Measurements from ENCODE around the gene ITGAE.
"Not testable (repeated sequence)": the region's sequence is repeated elsewhere in the genome, so short reads cannot be mapped to it uniquely, and the experiment has no call there.

ITGAE gene

GRCh38 chr17:3794557-3795389 is 6.2 kb downstream of the ITGAE start:
- peak; percentile 61 for DNase-seq

- DNase-seq = not testable (repeated sequence)
Measured at GRCh38 chr17:3794152-3794551, 6.8 kb downstream of the ITGAE start.

- DNase-seq = not testable (repeated sequence)
Measured at GRCh38 chr17:3793258-3793657, 7.7 kb downstream of the ITGAE start.

GRCh38 chr17:3792481-3792880 is 8.5 kb downstream of the ITGAE start:
- DNase-seq = no peak

- peak; percentile 56 for DNase-seq
Measured at GRCh38 chr17:3788200-3788599, 12.8 kb downstream of the ITGAE start.

- not testable (repeated sequence) for DNase-seq
Measured at GRCh38 chr17:3785323-3785722, 15.7 kb downstream of the ITGAE start.

- no peak for DNase-seq
Measured at GRCh38 chr17:3782751-3783150, 18.2 kb downstream of the ITGAE start.

GRCh38 chr17:3780986-3781385 is 20.0 kb downstream of the ITGAE start:
- no peak for DNase-seq

GRCh38 chr17:3777366-3778120 is 23.4 kb downstream of the ITGAE start:
- no peak for DNase-seq

- no peak for DNase-seq
Measured at GRCh38 chr17:3773966-3774365, 27.0 kb downstream of the ITGAE start.

GRCh38 chr17:3773511-3773910 is 27.5 kb downstream of the ITGAE start:
- no peak for DNase-seq

GRCh38 chr17:3772764-3773163 is 28.2 kb downstream of the ITGAE start:
- DNase-seq = no peak

- no peak for DNase-seq
Measured at GRCh38 chr17:3771140-3771539, 29.8 kb downstream of the ITGAE start.

- DNase-seq = peak; percentile 53
Measured at GRCh38 chr17:3770466-3770865, 30.5 kb downstream of the ITGAE start.

- DNase-seq = no peak
Measured at GRCh38 chr17:3768769-3769168, 32.2 kb downstream of the ITGAE start.

GRCh38 chr17:3768341-3768740 is 32.6 kb downstream of the ITGAE start:
- no peak for DNase-seq

GRCh38 chr17:3766779-3767178 is 34.2 kb downstream of the ITGAE start:
- DNase-seq = peak; percentile 58

- DNase-seq = no peak
Measured at GRCh38 chr17:3765981-3766380, 35.0 kb downstream of the ITGAE start.

- DNase-seq = no peak
Measured at GRCh38 chr17:3763777-3764170, 37.2 kb downstream of the ITGAE start.

- peak; percentile 66 for DNase-seq
Measured at GRCh38 chr17:3762922-3763776, 37.8 kb downstream of the ITGAE start.

- no peak for DNase-seq
Measured at GRCh38 chr17:3761918-3762380, 39.0 kb downstream of the ITGAE start.

- no peak for DNase-seq
Measured at GRCh38 chr17:3761036-3761917, 39.7 kb downstream of the ITGAE start.
